ENCODE data around the gene CCDC137.
A peak's percentile ranks its signal among the peaks of the same experiment; 100 is the strongest.
"Not testable (repeated sequence)": the region's sequence is repeated elsewhere in the genome, so short reads cannot be mapped to it uniquely, and the experiment has no call there.

CCDC137 gene

GRCh38 chr17:81675515-81676221 is 9.1 kb downstream of the CCDC137 start:
- in situ Hi-C loops (cut with MboI; ENCODE audit: low pct_unique_long_range_greater_than_20kb, low sequenced_read_pairs): not testable (repeated sequence)
- DNase-seq: peak; percentile 70

- in situ Hi-C loops (cut with MboI; ENCODE audit: low pct_unique_long_range_greater_than_20kb, low sequenced_read_pairs): no loop called here
- no peak for DNase-seq
These were observed 10.4 kb downstream of the CCDC137 start for GRCh38 chr17:81676906-81677305.

DNA sequence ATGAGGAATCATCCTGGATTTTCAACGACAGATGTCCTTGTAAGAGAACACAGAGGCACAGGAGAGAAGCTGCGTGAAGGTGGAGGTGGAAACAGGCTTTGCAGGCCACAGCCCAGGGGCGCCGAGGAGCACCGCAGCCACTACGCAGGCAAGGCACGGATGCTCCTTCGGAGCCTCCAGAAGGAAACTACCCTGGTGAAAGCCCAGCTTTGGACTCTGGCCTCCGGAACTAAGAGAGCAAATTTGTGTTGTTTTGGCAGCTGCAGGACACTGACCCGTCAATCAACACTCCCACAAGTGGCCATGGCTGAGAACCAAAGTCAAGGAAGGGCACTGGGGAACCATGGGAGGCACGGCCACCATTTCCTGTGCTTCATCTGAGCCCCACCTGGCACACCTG is 13.6 kb downstream of the CCDC137 start:
- in situ Hi-C loops (cut with MboI; ENCODE audit: low pct_unique_long_range_greater_than_20kb, low sequenced_read_pairs): no loop called here
- no peak for DNase-seq

DNA sequence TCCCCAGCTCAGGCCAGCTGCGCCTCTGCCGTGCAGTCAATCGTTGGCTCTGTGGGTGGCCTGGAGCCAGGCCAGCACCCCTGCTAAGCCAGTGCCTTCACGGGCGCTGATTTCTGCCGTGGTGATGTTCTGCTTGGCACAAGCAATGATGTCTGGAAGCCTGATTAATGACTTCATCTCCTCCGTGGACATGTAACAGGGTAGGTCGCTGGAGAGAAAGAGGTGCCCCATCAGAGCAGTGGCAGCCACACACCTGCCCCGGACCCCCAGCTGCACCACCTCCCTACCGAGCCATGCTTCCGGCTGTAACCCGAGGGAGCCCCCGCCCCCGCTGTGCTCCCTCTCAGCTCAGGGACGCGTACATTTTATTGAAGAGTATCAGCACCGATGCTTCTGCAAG is 15.1 kb downstream of the CCDC137 start:
- in situ Hi-C loops (cut with MboI; ENCODE audit: low pct_unique_long_range_greater_than_20kb, low sequenced_read_pairs): no loop called here
- DNase-seq: no peak

GRCh38 chr17:81682565-81683207 is 16.1 kb downstream of the CCDC137 start:
- in situ Hi-C loops (cut with MboI; ENCODE audit: low pct_unique_long_range_greater_than_20kb, low sequenced_read_pairs): no loop called here
- DNase-seq: peak; percentile 36

DNA sequence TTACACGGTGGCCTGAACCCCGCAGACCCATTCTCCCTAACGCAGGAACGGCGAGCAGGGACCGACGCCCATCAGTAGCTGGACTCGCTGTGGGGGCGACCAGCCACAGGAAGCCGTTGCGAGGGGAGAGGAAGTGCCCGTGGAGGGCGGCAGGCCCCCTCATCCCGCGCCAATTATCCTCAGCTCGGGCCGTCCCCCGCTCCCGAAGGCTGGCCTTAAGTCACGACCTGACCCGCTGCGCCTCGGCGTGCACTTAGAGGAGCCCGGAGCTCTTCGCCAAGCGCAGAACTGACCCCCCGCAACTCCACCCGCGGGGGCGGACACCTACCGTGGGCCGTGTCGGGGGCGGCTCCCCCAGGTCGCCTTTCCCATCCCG is 16.7 kb downstream of the CCDC137 start:
- in situ Hi-C loops (cut with MboI; ENCODE audit: low pct_unique_long_range_greater_than_20kb, low sequenced_read_pairs): no loop called here
- DNase-seq: peak; percentile 31

- in situ Hi-C loops (cut with MboI; ENCODE audit: low pct_unique_long_range_greater_than_20kb, low sequenced_read_pairs): no loop called here
- DNase-seq: peak; percentile 99
These were observed 17.3 kb downstream of the CCDC137 start, which contains the start of the genes ARL16 and HGS for GRCh38 chr17:81683584-81684441. Gene ARL16 (minus strand): TSS chr17:81683797. CDS start chr17:81683753, 44 bp downstream. Gene HGS (plus strand): TSS chr17:81684011. CDS start chr17:81684067, 56 bp downstream.

DNA sequence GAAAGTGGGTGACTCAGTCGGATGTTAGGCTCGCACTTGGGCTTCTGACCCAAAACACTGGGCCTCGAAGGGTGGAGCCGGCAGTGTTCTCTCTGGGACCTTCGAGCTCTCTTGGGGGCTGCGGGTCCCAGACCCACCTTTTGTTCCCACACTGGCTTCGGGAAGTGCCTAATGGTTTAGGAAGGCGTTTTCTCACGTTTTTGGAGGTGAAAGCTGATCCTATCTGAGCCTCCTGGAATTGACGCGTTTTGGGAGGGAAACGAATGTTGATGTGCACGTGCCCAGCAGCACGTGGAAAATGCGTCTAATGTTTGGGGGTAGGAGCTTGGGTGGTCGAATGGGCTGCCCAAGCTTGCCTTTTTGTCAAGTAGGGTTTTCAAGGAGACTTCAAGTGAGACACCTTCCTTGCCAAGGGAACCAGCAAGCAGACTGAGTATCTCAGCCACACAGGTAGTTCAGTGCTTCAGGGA is 17.9 kb downstream of the CCDC137 start:
- in situ Hi-C loops (cut with MboI; ENCODE audit: low pct_unique_long_range_greater_than_20kb, low sequenced_read_pairs): no loop called here
- no peak for DNase-seq

DNA sequence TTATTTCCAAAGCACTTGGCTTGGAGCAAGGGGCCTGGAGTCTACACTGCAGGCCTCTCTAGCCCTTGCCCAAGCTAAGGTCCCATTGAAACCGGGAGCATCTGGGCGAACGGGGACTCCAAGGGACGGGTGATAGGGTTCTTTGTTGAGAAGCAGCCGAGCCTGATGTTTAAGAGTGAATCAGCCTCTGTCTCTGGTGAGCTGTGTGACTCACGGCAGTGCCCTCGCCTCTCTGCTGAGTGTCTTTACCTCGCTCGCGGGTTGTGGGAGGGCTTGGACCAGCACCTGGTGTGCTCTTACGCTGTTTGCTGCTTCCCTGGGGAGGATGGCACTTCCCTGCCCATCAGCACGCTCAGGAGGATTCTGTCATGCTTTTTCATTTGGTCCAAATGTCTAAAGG is 18.6 kb downstream of the CCDC137 start:
- no peak for DNase-seq
- in situ Hi-C loops (cut with MboI; ENCODE audit: low pct_unique_long_range_greater_than_20kb, low sequenced_read_pairs): no loop called here

GRCh38 chr17:81686614-81687013 is 20.1 kb downstream of the CCDC137 start:
- in situ Hi-C loops (cut with MboI; ENCODE audit: low pct_unique_long_range_greater_than_20kb, low sequenced_read_pairs): no loop called here
- no peak for DNase-seq

GRCh38 chr17:81687770-81688541 is 21.4 kb downstream of the CCDC137 start:
- DNase-seq: no peak
- in situ Hi-C loops (cut with MboI; ENCODE audit: low pct_unique_long_range_greater_than_20kb, low sequenced_read_pairs): no loop called here

DNA sequence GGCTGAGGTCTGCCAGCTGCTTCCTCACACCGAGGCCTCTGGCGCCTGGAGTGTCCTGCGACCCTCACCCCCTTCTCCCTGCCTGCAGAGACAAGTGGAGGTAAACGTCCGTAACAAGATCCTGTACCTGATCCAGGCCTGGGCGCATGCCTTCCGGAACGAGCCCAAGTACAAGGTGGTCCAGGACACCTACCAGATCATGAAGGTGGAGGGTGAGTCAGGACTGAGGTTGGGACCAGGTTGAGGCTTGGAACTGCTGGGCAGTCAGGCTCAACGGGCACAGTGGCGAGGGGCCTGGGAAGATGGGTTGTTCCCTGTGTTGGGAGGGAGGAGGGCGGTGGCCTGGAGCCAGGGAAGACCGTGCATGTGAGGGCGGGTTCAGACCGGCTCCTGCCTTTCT is 22.1 kb downstream of the CCDC137 start:
- no peak for DNase-seq
- in situ Hi-C loops (cut with MboI; ENCODE audit: low pct_unique_long_range_greater_than_20kb, low sequenced_read_pairs): no loop called here

DNA sequence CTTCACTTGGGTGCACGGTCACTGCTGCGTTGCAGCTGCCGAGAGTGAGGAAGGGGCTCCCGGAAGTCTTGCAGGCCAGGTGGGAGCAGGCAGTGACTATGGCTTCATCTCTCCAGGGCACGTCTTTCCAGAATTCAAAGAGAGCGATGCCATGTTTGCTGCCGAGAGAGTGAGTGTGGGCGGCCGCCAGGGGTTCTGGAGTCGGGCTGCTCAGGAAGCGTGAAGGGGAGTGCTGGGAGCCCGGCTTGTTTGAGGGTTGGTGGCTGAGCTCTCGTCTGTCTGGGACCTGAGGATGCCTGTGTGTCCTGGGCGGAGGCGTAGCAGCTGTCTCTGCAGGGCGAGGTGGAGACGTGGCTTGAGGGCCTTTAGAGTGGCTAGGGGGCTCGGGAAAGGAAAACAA is 23.5 kb downstream of the CCDC137 start:
- in situ Hi-C loops (cut with MboI; ENCODE audit: low pct_unique_long_range_greater_than_20kb, low sequenced_read_pairs): no loop called here
- no peak for DNase-seq

DNA sequence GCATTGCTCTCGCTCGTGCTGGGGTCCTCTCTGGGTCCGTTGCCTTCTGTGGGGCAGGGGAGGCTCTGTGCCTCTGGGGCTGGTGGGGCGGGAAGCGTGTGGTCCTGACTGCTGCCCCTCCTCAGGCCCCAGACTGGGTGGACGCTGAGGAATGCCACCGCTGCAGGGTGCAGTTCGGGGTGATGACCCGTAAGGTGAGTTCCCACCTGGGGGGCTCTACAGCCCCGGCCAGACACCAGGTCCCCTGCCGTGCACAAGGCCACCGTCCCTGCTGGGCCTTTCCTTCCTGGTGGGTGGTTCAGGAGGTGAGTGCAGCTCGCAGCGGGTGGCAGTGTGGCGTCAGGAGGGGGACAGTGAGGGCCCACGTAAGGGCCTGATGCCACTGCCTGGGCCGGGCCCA is 24.0 kb downstream of the CCDC137 start:
- in situ Hi-C loops (cut with MboI; ENCODE audit: low pct_unique_long_range_greater_than_20kb, low sequenced_read_pairs): no loop called here
- DNase-seq: no peak

DNA sequence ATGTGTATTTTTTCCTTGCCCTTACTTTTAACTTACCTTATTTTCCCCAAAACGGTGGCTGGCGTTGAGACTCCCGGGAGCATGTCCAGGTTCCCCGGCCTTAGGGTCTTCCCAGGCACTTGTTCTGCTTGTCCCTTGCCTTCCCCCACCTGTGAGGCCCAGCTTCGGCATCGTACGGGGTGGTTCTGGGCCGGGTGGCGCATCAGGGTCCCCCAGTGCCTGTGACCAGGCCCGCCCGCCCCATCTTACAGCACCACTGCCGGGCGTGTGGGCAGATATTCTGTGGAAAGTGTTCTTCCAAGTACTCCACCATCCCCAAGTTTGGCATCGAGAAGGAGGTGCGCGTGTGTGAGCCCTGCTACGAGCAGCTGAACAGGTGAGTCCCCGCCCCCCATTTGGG is 24.7 kb downstream of the CCDC137 start:
- in situ Hi-C loops (cut with MboI; ENCODE audit: low pct_unique_long_range_greater_than_20kb, low sequenced_read_pairs): no loop called here
- DNase-seq: no peak

- in situ Hi-C loops (cut with MboI; ENCODE audit: low pct_unique_long_range_greater_than_20kb, low sequenced_read_pairs): no loop called here
- DNase-seq: no peak
These were observed 25.1 kb downstream of the CCDC137 start for GRCh38 chr17:81691608-81692007.

- in situ Hi-C loops (cut with MboI; ENCODE audit: low pct_unique_long_range_greater_than_20kb, low sequenced_read_pairs): no loop called here
- DNase-seq: no peak
These were observed 27.1 kb downstream of the CCDC137 start for GRCh38 chr17:81693509-81694210.

DNA sequence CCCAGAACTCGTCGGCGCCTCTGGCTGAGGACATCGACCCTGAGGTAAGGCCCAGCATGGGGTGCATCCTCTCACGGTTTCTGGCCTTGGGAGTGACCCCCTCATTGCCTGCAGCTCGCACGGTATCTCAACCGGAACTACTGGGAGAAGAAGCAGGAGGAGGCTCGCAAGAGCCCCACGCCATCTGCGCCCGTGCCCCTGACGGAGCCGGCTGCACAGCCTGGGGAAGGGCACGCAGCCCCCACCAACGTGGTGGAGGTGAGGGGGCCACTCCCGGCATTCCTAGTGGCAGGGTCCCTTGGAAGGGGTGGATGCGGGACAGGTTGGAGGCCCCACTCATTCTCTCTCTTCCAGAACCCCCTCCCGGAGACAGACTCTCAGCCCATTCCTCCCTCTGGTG is 28.3 kb downstream of the CCDC137 start:
- in situ Hi-C loops (cut with MboI; ENCODE audit: low pct_unique_long_range_greater_than_20kb, low sequenced_read_pairs): no loop called here
- DNase-seq: no peak

DNA sequence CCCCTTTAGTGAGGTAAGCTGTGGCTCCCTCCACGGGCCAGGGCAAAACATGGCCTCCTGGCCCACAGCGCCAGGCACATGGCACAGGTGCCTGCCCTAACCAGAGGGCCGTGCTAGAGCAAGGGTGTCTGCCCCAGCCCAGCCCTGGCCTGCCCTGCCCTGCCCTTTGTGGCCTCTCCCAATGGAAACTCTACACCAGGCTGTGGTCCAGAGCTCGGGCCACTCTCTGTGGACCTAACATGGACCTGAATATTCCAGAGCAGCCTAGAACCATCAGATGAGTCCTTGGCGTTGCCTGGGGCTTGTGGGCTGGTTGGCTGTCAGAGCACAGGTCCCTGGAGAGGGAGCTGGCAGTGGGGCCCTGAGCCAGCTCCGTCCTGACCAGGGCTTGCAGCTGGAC is 28.7 kb downstream of the CCDC137 start:
- in situ Hi-C loops (cut with MboI; ENCODE audit: low pct_unique_long_range_greater_than_20kb, low sequenced_read_pairs): no loop called here
- DNase-seq: no peak
